ENCODE measurements around the gene SUSD4.

SUSD4 gene

DNA sequence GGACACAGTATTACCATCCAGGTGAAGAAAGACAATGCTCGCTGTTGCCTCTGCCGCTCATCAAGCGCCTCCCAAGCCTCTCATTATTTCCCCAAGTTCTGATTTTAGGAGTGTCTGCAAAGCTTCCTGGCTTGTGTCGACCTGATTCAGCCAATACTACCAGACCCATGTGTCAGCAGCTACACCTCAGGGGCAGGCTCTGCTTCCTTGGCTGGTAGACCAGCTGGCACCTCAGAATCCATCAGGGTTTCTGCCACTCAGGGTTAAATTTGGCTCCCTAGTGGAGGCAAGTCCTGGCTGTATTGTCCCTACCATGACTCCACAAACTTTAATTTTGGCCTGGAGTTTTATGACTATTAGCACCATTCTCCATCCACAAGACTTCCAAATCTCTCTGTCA lies 35.4 kb downstream of the SUSD4 start:
- TF ChIP-seq, protein P1, sequence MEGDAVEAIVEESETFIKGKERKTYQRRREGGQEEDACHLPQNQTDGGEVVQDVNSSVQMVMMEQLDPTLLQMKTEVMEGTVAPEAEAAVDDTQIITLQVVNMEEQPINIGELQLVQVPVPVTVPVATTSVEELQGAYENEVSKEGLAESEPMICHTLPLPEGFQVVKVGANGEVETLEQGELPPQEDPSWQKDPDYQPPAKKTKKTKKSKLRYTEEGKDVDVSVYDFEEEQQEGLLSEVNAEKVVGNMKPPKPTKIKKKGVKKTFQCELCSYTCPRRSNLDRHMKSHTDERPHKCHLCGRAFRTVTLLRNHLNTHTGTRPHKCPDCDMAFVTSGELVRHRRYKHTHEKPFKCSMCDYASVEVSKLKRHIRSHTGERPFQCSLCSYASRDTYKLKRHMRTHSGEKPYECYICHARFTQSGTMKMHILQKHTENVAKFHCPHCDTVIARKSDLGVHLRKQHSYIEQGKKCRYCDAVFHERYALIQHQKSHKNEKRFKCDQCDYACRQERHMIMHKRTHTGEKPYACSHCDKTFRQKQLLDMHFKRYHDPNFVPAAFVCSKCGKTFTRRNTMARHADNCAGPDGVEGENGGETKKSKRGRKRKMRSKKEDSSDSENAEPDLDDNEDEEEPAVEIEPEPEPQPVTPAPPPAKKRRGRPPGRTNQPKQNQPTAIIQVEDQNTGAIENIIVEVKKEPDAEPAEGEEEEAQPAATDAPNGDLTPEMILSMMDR (IDR thresholded peaks at IDR 0.05; ENCODE audit: control insufficient read depth, insufficient read depth, low read depth, low read length, missing control alignments) = no peak
- no peak overlapping the region for H3K4me3 ChIP-seq (ENCODE audit: control insufficient read depth, low read depth, low read length)
- no peak for DNase-seq (ENCODE audit: low read depth)

DNA sequence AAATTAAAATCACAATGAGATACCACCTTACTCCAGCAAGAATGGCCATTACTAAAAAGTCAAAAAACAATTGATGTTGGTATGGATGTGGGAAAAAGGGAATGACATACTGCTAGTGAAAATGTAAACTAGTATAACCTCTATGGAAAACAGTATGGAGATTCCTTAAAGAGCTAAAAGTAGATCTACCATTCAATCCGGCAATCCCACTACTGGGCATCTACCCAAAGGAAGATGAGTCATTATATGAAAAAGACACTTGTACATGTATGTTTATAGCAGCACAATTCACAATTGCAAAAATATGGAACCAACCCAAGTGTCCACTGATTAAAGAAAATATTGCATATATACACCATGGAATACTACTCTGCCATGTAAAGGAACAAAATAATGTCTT lies 37.2 kb downstream of the SUSD4 start:
- no peak overlapping the region for H3K4me3 ChIP-seq (ENCODE audit: control insufficient read depth, low read depth, low read length)
- TF ChIP-seq, protein P1 (IDR thresholded peaks at IDR 0.05; ENCODE audit: control insufficient read depth, insufficient read depth, low read depth, low read length, missing control alignments) = no peak
- no peak for DNase-seq (ENCODE audit: low read depth)

DNA sequence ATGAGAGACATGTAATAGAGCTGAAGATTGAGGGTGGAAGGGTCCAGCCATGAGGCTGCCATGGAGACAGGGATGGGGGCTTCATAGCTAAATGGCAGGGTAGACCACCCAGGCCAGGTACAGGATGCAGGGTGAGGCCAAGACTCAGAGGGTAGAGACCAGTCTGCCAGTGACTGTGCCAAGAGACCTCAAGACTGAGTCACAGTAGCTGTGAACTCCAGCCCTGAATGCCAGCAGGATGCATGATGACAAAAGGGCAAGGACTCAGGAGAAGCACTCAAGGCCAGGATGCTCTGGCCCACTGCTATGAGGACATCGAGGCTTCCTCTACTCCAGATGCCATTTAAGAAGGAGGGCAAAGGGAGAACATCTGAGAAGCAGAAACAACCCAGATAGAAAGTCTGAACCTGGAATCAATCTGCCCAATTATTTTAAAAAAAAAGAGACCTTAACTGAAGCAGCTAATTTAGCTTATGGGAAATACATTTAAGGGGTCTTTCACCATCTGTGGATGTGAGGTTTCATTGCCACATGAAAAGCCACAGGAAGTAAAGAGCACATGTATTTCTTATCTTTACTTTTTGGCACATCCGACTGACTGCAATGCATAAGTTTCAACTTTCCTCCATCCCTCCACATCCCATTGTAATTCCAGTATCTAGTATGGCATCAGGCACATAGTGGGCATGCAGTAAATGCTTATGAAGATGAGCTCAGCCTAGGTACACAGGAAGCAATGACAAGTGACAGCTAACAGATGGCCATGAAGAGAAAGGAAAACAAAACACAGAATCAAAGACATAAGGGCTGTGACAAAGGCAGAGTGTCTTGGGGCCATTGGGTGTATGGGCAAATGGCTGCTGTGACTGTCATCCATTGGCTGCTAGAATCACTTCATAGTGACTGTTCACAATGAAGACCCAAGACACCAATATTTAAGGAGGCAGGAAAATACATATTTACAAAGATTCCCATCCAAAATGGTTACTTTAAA lies 40.2 kb downstream of the SUSD4 start:
- TF ChIP-seq, protein P1 (IDR thresholded peaks at IDR 0.05; ENCODE audit: control insufficient read depth, insufficient read depth, low read depth, low read length, missing control alignments) = no peak
- no peak overlapping the region for H3K4me3 ChIP-seq (ENCODE audit: control insufficient read depth, low read depth, low read length)

DNA sequence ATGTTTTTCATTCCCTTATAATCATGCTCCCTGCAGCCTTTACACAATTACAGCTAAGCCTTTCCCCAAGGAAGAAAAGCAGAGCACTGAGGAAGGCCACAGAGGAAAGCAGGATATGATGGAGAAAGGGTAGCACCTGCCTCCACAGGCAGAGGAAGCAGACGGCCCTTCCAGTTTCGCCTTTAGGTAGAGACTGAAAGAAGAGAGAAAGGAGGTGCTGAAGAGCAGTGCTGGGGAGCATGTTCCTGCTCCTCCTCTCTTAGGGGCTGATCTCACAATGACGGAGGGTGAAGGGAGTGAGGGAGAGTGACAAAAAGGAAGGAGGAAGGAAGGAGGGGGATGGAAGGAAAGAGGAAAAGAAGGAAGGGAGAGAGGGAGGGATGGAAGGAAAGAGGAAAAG lies 41.1 kb downstream of the SUSD4 start:
- TF ChIP-seq, protein P1 (IDR thresholded peaks at IDR 0.05; ENCODE audit: control insufficient read depth, insufficient read depth, low read depth, low read length, missing control alignments) = no peak
- no peak overlapping the region for H3K4me3 ChIP-seq (ENCODE audit: control insufficient read depth, low read depth, low read length)
- no peak for DNase-seq (ENCODE audit: low read depth)

More for the DNA sequence above, 40.2 kb downstream of the SUSD4 start:
- no peak for DNase-seq (ENCODE audit: low read depth)

DNA sequence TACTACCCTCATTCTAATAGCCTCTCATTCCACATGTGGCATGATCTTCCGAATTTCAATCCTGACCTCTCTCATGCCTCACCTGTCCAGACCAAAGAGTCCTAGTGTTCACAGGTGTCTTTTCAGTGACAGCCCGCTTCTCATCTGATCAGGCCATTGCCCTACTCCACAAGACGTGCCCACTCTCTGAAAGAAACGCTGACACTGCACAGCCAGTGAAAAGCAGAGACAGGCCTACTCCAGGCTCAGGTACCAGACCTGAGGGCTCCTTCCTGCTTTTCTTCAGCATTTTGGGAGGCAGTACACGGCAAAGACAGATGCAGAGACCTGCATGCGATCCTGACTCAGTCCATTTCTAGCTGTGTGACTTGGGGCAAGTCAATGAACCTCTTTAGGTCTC lies 43.0 kb downstream of the SUSD4 start:
- TF ChIP-seq, protein P1 (IDR thresholded peaks at IDR 0.05; ENCODE audit: control insufficient read depth, insufficient read depth, low read depth, low read length, missing control alignments) = no peak
- H3K4me3 ChIP-seq (ENCODE audit: control insufficient read depth, low read depth, low read length) = no peak overlapping the region
- DNase-seq (ENCODE audit: low read depth) = no peak

DNA sequence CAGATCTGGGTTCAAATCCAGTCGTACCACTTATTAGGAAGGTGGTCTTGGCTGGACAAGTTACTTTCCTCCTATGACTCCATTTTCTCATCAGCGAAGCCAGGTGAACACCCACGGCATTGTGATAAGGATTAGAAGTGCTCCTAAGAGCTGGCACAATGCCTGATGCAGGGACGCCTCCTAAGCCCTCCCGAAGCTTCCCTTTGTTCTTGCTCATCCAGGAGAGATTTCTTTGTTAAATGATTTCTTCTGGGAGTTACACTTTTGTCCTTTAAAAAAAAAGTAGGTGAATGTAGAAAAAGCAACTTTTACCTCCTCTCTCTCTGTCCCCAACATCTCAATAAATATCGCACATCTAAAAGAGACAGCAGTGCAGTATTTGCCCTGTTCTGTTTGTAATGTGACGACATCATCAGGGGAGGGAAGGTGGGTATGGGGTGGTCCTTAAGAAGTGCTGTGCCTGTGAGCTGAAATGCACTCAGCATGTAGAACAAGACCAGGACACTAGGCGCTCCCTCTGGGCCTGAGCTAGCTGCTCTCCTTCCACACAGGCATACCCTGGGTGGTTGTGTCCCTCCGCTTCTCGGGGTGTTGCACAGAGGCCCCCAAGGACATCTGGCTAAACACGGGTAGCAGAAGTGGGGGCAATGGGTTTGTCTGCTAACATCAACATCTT lies 43.9 kb downstream of the SUSD4 start:
- DNase-seq (ENCODE audit: low read depth) = no peak
- TF ChIP-seq, protein P1 (IDR thresholded peaks at IDR 0.05; ENCODE audit: control insufficient read depth, insufficient read depth, low read depth, low read length, missing control alignments) = no peak
- H3K4me3 ChIP-seq (ENCODE audit: control insufficient read depth, low read depth, low read length) = no peak overlapping the region
